Chondrocyte (in vitro differentiated cells): Measurements from ENCODE around the gene IGSF10. TPM values are rescaled to one million over a fixed set of nuclear protein-coding genes. Genes with fewer than 3 reads are reported as not detected.

Experiments used
- DNase-seq: peaks from one replicate; pipeline ENCODE4 v3.0.0; 2021; ENCODE audit warnings: mixed read lengths, low spot score
- H3K27ac Mint-ChIP-seq: one replicate; pipeline ENCODE4 v1.8.0; 2021; ENCODE audit warnings: mild to moderate bottlenecking, moderate library complexity, mixed read lengths; ENCODE audit not compliant: unreplicated experiment
- H3K27me3 Mint-ChIP-seq: 2 replicates; pipeline ENCODE4 v1.8.0; 2021; ENCODE audit warnings: low read depth, mixed read lengths
- H3K36me3 Mint-ChIP-seq: 2 replicates; pipeline ENCODE4 v1.8.0; 2021; ENCODE audit warnings: low read depth, mixed read lengths
- H3K4me1 Mint-ChIP-seq: 2 replicates; pipeline ENCODE4 v1.8.0; 2021; ENCODE audit warnings: low read depth, mild to moderate bottlenecking, mixed read lengths
- H3K4me3 Mint-ChIP-seq: one replicate; pipeline ENCODE4 v1.8.0; 2021; ENCODE audit warnings: mild to moderate bottlenecking, moderate library complexity, mixed read lengths; ENCODE audit not compliant: unreplicated experiment
- H3K9me3 Mint-ChIP-seq: 2 replicates; pipeline ENCODE4 v1.8.0; 2021; ENCODE audit warnings: low read depth, mixed read lengths
- CTCF ChIP-seq: fragments of 200-600 bp; sonication (generic); IDR thresholded peaks from 2 replicates; pipeline ENCODE4 v1.5.0; 2021; ENCODE audit warnings: antibody characterized with exemption, mild to moderate bottlenecking, moderate library complexity
- total RNA-seq: library from RNA; stranded (reverse); gene quantifications from 3 replicates; pipeline ENCODE4 v1.2.1, GENCODE V29; 2021

Gene IGSF10
- total RNA-seq, 1 donor from 2014 or later, result 0.10 TPM

DNA sequence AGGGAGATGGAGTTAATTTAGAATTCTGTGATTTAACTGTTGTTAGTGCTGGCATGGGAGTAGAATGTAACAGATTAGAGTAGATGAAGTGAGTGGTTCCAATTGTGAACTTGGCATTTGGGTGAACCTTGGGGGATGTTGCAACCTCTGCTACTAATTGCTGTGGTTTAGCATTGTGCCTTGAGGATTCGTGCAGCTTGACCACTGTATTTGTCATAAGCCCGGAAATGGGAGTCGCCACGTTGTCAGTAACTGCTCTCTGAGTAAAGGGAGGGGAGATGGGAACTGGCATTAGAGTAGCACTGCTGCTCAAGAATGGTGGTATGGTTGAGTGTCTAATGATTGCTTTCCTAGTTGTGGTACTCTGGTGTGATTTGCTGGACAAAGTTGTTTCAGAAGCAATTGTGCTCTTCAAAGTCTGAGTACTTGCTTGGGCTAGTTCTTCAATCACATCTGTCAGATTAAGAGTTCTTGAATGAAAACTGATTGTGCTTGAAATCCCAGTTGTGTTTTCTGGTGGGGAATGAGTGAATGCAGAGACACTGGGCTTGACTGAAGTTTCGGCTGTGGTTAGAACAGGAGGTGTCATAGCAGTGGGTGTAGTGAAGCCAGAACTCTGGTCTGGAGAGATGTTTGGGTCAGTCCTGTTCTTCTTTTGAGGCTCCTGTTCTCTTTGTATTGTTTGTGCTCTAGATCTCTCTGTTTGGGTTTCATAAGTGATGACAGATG is 15.4 kb downstream of the IGSF10 start:
- no peak for TF ChIP-seq CTCF
- H3K27me3 Mint-ChIP-seq, result peaks cover 12% of the 10 kb centered on the region
- no peaks in the 10 kb centered on the region for H3K4me1 Mint-ChIP-seq
- H3K4me3 Mint-ChIP-seq, result no peak overlapping the region
- H3K27ac Mint-ChIP-seq, result no peak overlapping the region
- peaks cover 1% of the 10 kb centered on the region for H3K36me3 Mint-ChIP-seq
- DNase-seq, result no peak
- peaks cover 5% of the 10 kb centered on the region for H3K9me3 Mint-ChIP-seq

GRCh38 chr3:151443583-151443982 is 17.3 kb downstream of the IGSF10 start:
- Mint-ChIP-seq H3K4me3 (no peak overlapping the region), H3K27ac (no peak overlapping the region), H3K36me3 (peaks cover 1% of the 10 kb centered on the region), H3K27me3 (peaks cover 9% of the 10 kb centered on the region), H3K9me3 (peaks cover 5% of the 10 kb centered on the region), H3K4me1 (no peaks in the 10 kb centered on the region)
- no peak for DNase-seq
- no peak for TF ChIP-seq CTCF

GRCh38 chr3:151440940-151441339 is 19.9 kb downstream of the IGSF10 start:
- peaks cover 1% of the 10 kb centered on the region for H3K36me3 Mint-ChIP-seq
- H3K9me3 Mint-ChIP-seq, result peaks cover 5% of the 10 kb centered on the region
- peaks cover 2% of the 10 kb centered on the region for H3K27me3 Mint-ChIP-seq
- no peak overlapping the region for H3K4me3 Mint-ChIP-seq
- TF ChIP-seq CTCF, result no peak
- no peaks in the 10 kb centered on the region for H3K4me1 Mint-ChIP-seq
- no peak overlapping the region for H3K27ac Mint-ChIP-seq
- no peak for DNase-seq

GRCh38 chr3:151439652-151440125 is 21.2 kb downstream of the IGSF10 start:
- no peak overlapping the region for H3K27ac Mint-ChIP-seq
- H3K36me3 Mint-ChIP-seq, result no peaks in the 10 kb centered on the region
- H3K4me1 Mint-ChIP-seq, result peaks cover 3% of the 10 kb centered on the region
- DNase-seq, result no peak
- no peaks in the 10 kb centered on the region for H3K27me3 Mint-ChIP-seq
- peak; percentile 95 for TF ChIP-seq CTCF
- H3K9me3 Mint-ChIP-seq, result no peaks in the 10 kb centered on the region
- H3K4me3 Mint-ChIP-seq, result no peak overlapping the region

GRCh38 chr3:151437906-151438305 is 23.0 kb downstream of the IGSF10 start:
- Mint-ChIP-seq H3K4me3 (no peak overlapping the region), H3K4me1 (peaks cover 11% of the 10 kb centered on the region), H3K27me3 (no peaks in the 10 kb centered on the region), H3K27ac (no peak overlapping the region), H3K36me3 (no peaks in the 10 kb centered on the region), H3K9me3 (no peaks in the 10 kb centered on the region)
- TF ChIP-seq CTCF, result no peak
- no peak for DNase-seq
